Neural progenitor cell (in vitro differentiated cells): ENCODE data around the gene EGFR.

ENCODE experiments used
- EZH2 ChIP-seq: fragments of 200-600 bp; sonication (generic); IDR thresholded peaks from 2 replicates; pipeline ENCODE4 v1.6.1; 2017; ENCODE audit warnings: antibody characterized with exemption, mild to moderate bottlenecking, moderate library complexity
- EZH2phosphoT487 ChIP-seq: fragments of 200-600 bp; sonication (generic); IDR thresholded peaks from 2 replicates; pipeline ENCODE4 v1.6.1; 2017; ENCODE audit warnings: antibody characterized with exemption
- TF ChIP-seq, protein P1 (sequence below): fragments of 200-600 bp; sonication (generic); IDR thresholded peaks from 2 replicates; pipeline ENCODE4 v1.5.1; 2017; ENCODE audit warnings: antibody characterized with exemption, mild to moderate bottlenecking

DNA sequence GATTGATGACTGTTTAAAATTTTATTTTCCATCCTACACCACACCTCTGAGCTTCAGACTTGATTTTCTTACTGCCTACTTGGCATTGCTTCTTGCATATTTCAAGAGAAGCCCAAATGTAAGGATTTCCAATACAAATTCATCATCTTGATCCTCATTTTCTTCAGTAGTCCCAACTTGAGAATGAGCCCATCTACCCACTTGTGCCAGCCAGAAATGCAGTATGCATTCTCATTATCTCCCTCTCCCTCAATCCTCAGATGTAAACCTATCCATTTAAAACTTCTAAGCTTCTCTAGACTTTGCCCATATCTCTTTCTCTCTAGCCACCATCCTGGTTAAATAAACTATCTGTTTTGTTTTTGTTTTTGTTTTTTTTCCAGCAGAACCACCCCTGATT lies 22.4 kb upstream of the EGFR start:
- TF ChIP-seq, protein P1, sequence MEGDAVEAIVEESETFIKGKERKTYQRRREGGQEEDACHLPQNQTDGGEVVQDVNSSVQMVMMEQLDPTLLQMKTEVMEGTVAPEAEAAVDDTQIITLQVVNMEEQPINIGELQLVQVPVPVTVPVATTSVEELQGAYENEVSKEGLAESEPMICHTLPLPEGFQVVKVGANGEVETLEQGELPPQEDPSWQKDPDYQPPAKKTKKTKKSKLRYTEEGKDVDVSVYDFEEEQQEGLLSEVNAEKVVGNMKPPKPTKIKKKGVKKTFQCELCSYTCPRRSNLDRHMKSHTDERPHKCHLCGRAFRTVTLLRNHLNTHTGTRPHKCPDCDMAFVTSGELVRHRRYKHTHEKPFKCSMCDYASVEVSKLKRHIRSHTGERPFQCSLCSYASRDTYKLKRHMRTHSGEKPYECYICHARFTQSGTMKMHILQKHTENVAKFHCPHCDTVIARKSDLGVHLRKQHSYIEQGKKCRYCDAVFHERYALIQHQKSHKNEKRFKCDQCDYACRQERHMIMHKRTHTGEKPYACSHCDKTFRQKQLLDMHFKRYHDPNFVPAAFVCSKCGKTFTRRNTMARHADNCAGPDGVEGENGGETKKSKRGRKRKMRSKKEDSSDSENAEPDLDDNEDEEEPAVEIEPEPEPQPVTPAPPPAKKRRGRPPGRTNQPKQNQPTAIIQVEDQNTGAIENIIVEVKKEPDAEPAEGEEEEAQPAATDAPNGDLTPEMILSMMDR: no peak
- TF ChIP-seq EZH2 (no peak), EZH2phosphoT487 (no peak)
